HG02571 (cell line): Measurements from ENCODE around the gene CRYBG2.
A peak's percentile ranks its signal among the peaks of the same experiment; 100 is the strongest.
"Not testable (repeated sequence)": the region's sequence is repeated elsewhere in the genome, so short reads cannot be mapped to it uniquely, and the experiment has no call there.

Experiments
- ATAC-seq: cut with Tn5 transposase; IDR thresholded peaks from one replicate; pipeline ENCODE4 v1.9.1; 2021; ENCODE audit warnings: mild to moderate bottlenecking, moderate library complexity; ENCODE audit not compliant: unreplicated experiment

The CRYBG2 gene

DNA sequence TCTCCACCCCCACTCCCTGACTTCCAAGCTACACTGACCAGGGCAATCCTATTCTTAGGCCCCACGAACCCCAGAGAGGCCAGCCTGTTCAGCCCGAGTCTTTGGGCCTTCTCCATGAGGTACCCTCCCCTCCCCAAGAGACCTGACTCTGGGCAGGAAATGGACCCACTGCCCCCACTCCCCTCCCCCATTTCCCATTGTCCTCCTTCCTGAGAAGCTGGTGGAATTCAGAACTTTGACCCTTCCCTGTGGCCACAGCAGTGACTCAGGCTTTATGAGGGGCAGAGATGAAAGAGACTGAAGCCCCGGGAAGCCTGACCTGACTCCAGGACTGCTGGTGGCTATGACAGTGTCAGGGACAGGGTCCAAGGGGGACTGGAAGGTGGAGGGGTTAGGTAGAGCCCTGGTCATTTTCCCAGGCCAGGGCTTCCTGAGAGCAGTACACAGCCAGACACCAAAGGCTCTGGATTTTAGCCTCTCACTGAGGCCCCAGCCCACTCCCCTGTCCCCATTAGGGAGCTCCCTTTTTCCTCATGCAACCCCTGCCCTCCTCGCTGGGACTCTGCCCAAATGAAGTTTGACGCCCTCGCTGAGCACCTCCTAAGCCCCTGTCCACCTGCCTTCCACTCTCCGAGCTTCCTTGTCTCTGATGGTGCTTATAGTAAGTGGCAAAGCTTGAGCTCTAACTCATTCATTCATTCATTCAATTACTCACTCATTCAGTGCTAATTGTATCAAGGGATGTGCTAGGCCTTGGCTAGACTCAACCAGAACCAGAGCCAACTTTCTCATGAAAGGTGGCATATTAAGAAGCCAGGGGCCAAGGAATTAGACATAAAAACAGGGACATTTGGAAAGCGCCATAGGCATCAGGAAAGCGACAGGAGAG is 3.0 kb downstream of the CRYBG2 start:
- no peak for ATAC-seq

DNA sequence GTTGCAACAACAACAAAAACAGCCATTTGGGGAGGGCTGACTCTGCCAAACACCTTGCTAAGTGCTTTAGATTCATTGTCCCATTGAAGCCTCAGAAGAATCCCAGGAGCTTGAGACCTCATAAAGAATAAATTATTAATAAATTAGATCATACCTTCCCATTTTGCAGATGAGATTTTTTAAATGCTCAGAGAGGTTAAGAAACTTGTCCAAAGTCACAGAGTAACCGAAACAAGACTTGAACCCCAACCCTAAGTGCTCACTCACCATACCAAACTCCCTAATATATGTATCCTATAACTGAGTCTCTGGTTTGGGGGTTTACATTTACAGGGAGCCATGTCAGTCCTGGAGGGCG is 3.6 kb downstream of the CRYBG2 start:
- no peak for ATAC-seq

DNA sequence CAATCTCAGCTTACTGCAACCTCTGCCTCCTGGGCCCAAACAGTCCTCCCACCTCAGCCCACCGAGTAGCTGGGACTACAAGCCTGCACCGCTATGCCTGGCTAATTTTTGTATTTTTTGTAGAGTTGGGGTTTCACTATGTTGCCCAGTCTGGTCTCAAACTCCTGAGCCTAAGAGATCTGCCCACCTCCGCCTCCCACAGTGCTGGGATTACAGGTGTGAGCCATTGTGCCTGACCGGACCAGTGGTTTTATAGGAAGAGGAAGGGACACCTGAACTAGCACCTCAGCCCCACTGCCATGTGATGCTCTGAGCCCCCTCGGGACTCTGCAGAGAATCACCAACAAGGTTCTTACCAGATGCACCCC is 4.1 kb downstream of the CRYBG2 start:
- no peak for ATAC-seq

DNA sequence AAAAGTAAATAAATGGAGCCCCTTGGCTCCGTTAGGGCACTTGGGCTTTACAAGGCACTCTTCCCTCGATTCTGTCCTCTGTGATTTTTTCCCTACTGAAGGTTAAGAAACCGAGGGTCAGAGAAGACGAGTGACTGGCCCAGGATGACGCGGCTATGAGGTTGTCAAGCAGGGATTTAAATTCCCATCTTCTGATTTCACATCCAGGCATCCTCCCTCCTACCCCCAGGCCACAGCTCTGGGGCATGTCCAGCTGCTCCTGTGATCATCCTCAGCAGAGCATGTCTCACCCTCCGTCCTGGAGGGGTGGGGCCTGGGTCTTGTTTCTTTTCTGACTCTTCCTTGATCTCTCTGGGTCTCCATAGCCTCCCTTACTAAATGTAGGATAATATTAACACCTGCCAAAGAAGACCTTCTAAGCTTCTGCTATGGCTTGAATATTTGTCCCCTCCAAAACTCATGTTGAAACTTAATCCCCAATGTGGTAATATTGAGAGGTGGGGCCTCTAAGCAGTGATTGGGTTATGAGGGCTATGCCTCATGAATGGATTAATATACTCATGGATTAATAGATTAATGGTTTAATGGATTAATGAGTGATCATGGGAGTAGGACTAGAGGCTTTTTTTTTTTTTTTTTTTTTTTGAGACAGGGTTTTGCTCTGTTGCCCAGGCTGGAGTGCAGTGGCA is 4.6 kb downstream of the CRYBG2 start:
- ATAC-seq, result no peak

DNA sequence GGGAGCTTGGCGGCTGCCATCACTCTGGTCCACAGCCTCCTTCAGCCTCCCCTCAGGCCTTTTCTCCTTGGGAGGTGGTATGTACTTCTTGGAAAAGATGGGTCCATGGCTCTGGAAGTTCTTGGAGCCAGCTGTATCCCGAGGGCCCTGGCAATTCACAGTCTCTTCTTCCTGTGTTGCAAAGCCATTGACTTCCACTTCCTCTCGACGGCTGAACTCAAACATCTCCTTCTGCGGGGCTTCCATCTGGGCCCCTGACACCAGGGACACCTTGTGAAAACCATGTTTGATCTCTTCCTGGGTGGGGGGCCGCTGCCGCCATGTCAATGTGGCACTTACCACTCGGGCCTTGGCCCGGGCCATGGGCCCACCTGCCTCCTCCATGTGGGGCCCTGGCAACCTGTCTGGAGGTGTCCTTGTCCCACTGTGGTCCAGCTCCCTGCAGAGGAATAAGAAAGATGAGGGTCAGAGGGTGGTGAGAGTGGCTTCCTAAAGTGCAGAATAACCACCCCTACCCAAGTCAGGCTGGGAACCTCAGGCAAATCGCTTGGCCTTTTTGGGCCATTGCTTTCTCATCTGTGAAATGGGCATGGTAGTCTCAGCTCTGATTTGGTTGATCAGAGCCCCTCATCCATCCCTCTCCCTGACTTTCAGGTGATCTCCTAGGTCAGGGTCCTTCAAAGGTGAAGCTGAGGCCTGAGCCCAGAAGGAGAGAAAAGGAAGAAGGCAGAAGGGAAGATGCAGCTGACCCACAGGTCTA is 7.5 kb downstream of the CRYBG2 start:
- ATAC-seq, result no peak

DNA sequence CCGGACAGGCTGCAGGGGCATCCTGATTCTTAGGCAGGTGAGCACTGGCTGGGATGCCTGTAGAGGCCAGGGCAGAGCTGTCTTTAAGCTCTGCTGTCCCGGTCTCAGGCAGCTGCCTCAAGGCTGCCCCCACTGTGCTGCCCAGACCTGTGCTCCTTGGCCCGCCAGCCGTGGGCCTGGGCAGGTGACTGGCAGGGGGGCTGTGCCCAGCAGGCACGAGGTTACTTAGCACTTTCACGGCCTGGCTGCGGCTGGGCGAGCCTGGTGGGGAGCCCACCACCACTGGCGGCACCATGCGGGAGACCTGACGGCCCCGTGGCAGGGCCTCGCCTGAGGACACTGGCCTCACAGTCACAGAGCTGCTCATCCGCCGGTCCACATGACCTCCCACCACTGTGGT is 8.2 kb downstream of the CRYBG2 start:
- no peak for ATAC-seq

DNA sequence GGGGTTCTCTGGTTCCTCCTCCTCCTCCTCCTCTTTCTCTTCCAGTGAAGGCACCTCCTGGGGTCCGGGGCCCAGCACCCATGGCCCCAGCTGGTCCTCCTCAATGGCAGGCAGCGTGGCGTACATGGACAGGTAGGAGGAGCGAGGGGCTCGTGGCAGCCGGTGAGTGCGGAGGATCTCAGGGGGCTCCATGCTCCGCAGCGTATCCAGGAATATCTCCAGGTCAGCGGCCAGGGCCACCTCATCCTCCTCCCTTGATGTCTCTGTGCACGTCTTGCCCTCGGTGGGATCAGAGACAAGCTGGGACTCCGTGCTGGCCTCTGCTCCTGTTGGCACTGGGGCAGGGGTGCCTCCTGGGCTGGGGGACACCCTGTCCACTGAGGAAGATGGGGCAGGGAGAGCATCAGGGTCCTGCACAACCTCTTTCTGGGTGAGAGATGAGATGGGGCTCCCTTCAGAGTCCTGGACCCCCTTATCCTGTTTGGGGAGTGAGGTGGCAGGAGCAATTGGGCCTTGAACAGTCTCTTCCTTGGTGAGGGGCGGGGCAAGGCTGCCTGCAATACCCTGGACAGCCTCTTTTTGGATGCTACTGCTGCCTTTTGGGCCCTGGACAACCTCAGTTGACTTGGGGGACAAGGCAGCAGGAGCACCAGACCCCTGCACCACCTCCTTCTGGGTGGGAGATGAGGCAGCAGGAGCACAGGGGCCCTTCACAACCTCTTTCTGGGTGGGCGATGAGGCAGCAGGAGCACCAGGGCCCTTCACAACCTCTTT is 9.6 kb downstream of the CRYBG2 start:
- no peak for ATAC-seq

DNA sequence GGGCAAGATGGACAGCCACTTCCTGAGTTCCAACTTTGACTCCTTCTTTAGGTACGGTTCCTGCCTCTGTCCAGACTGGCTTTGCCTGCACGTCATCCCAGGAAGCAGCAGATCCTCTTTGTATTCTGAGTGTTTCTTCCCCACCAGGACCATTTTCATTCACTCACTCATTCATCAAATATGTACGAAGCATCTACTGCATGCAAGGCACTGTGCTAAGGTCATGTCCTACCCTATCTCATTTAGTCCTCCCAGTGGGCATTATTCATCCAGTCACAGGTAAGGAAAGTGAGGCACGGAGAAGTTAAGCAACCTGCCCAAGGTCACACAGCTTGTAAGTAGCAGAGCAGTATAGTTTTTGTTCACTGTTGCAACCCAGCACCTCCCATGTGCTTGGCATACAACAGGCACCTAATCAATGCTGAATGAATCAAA is 13.9 kb downstream of the CRYBG2 start:
- no peak for ATAC-seq

DNA sequence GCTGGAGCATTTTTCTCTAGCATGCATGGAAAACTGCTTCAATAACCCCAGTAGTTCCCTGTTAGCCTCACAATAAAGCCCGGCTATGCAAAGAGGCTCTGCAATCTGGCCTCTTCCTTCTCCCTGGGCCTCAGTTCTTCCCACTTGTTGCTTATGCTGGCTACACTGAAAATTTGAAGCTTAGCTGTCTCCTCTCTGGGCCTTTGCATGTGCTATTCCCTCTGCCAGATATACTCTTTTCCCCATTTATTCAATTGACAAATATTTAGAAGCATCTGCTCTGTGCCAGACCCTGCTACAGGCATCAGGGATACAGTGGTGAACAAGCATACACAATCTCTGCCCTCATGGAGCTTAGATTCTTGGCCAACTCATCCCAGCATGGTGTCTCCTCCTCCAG is 15.3 kb downstream of the CRYBG2 start:
- no peak for ATAC-seq

DNA sequence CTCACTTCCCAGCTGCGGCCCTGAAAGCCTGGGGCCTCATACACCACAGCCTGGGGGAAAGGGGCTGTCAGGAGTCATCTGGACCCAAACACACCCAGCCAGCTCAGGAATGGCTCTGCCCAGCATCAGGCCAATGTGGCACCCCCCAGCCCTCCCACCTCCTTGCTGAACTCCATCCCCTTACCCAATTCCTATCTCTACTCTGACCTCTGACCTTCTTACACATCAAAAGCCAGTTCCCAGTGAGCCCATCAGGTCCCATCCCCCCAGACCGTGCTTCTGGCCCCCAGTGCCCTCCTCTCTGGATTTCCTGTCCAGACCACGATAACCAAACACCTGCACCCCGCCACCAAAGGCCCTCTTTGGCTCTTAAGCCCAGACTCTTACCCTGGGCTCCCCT is 16.3 kb downstream of the CRYBG2 start:
- no peak for ATAC-seq

DNA sequence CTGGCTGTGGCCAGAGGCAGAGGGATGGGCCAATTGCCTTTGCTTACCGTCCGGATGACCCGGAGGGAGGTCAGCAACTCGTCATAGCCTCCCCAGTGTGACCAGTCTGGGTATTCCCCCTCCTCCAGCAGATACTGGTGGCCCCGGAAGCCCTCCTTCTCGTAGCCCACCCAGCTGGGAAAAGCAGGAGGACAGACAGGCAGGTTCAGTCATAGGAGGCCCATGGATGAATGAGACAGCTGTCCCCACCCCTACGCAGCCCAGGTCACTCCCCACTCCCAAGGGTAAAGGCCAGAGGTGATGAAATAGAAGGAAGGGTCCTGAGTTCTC is 16.8 kb downstream of the CRYBG2 start:
- ATAC-seq, result no peak

DNA sequence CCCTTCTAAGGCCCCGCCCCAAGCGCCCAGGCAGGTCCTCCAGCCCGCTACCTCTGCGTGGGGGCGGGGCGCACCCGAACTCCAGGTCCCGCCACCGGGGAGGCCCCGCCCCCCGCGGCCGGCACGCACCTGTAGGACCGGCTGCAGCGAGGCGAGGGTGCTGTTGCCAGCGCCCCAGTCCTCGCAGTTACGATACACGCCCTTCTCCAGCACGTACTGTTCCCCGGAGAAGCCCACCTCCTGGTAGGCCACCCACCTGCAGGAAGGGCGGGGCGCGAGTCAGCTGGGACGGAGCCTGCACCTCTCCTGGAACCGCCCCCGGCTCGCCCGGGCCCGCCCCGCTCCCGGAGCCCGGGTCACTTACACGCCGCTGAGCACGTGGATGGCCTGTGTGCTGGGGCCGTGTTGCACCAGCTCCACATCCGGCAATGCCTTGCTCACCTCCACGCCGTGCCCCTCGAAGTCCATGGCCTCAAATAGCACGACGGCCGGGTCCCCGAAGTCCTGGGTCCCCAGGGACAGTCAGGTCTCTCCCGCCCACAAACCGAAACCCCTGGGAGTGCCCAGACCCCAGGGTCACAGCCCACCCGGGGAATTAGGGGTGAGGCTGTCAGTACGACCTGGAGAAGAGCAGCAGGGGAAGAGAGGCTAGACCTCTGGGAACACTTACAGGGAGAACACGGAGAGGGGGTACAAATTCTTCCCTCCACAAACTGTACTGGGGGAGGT is 17.3 kb downstream of the CRYBG2 start:
- ATAC-seq, result peak; percentile 67

DNA sequence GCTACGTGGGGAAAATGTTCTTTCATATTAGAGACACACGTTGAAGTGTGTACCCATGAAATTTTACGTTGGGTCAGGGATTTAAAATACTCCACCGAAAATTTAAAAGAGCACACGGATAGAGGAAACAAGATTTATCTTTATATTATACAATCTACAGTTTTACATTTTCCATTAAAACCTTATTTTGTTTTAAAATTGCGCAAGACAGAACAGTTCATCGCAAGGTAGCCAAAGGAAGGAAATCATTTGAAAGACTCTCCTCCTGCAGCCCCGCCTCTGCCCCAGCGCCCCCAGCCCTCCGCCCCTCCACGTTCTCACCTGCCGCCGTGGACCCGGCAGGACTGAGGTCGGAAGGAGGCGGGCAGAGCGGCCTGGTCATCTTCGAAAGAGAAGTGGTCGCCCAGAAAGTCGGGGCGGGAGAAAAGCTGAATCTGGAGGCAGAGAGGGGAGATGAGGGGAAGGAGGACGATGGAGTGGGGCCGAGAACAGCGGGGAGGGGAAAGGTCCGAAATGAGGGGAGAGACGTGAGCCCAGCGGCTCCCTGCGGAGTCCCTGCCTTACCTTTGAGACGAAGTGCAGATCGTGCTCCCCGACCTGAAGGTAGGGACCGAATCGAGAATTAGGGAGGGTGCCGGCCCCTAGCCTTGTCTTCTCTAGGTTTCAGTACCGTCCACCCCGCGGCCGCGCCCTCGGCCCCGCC is 18.0 kb downstream of the CRYBG2 start:
- ATAC-seq, result no peak

DNA sequence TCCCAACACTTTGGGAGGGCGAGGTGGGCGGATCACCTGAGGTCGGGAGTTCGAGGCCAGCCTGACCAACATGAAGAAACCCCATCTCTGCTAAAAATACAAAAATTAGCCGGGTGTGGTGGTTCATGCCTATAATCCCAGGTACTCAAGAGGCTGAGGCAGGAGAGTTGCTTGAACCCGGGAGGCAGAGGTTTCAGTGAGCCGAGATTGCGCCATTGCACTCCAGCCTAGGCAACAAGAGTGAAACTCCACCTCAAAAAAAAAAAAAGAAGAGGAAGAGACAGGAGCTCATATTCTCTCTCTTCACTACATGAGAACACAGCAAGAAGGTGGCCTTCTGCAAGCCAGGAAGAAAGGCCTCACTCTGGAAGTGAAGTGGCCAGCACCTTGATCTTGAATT is 20.6 kb downstream of the CRYBG2 start:
- ATAC-seq, result not testable (repeated sequence)

DNA sequence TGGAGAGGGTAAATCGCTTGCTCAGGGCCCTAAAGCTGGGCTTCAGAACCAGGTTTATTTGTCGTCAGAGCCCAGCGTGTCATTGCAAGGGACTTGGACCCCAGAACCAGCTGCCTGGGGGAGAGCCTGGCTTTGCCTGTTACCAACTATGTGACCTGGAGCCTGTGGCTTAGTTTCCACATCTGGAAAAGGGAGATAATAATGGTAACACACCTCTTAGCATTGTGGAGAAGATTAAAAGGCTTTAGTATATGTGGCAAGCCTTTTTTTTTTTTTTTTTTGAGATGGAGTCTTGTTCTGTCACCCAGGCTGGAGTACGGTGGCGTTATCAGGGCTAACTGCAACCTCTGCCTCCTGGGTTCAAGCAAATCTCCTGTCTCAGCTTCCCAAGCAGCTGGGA is 23.7 kb downstream of the CRYBG2 start:
- no peak for ATAC-seq

DNA sequence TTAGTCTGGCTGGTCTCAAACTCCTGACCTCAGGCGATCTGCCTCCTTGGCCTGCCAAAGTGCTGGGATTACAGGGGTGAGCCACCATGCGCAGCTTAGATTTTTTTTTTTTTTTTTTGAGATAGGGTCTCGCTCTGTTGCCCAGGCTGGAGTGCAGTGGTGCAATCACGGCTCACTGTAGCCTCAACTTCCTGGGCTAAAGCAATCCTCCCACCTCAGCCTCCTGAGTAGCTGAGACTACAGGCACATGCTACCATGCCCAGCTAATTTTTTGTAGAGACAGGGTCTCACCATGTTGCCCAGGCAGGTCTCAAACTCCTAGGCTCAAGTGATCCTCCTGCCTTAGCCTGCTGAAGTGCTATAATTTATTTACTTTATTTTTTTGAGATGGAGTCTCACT is 24.6 kb downstream of the CRYBG2 start:
- not testable (repeated sequence) for ATAC-seq

DNA sequence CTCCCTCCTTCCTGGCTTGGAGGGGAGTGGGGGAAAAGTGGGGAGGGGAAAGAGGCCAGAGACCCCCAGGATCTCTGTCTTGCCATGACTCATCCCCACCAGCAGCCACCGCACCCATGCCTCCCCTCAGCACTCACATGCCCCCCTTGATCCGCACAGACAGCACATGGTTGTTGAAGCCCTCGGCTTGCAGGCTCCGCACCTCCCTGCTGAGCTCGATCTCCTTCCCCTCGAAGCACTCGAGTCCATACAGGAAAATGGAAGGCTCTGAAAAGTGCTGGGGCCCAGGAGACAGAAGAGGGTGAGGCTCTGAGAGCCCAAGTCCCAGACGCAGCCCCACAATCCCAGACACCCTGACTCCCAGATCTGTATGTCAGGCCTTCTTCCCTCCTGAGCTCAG is 25.3 kb downstream of the CRYBG2 start:
- no peak for ATAC-seq

DNA sequence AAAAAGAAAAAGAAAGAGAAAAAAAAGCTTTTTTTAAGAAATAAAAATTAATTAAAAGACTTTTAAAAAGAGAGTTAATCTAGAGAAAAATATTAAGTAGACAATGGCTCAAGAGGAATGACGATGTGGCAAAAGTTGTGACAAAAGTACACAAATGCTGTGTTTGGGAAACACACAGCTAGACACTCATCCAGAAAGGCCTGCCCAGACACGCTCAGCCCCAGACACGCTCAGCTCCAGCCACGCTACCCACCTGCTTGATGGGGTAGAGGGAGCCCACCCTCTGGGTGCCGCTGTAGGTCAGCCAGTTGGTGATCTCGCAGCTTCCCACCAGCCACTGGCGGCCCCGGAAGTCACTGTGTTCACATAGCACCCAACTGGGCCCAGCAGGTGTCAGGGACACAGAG is 26.0 kb downstream of the CRYBG2 start:
- ATAC-seq, result no peak

DNA sequence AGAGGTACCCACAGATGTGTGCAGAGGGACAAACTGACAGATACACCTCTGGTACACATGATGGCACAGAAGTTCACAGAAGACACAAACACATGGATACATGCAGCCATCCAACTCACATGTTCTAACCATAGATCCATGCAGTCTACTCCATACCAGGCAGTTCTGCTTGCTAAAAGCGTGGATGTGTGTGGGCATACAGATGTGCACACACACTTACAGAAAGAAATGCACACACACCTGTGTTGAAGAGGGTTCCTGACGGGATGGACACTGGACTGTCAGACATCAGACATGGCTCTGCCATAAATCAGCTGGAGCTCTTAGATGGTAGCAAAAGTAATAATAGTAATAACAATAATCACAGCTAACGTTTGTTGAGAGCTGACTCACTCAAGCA is 29.4 kb downstream of the CRYBG2 start:
- ATAC-seq, result no peak

DNA sequence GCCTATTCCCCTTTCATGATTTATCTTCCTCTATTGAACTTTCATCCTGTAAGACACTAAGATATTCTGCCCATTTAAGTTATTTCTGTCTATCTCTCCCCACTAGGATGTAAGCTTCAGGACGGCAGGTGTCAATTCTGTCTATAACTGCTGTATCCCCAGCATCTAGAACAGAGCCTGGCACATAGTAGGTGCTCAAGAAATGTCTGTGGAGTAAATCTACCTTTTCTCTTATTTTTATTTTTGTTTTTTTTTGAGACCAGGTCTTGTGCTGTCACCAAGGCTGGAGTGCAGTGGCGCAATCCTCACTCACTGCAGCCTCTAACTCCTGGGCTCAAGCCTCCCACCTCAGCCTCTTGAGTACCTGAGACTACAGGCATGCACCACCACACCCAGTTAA is 30.5 kb downstream of the CRYBG2 start:
- no peak for ATAC-seq
